ENCODE data around the gene CDRT15.
"Not testable (repeated sequence)": the region's sequence is repeated elsewhere in the genome, so short reads cannot be mapped to it uniquely, and the experiment has no call there.

The CDRT15 gene

DNA sequence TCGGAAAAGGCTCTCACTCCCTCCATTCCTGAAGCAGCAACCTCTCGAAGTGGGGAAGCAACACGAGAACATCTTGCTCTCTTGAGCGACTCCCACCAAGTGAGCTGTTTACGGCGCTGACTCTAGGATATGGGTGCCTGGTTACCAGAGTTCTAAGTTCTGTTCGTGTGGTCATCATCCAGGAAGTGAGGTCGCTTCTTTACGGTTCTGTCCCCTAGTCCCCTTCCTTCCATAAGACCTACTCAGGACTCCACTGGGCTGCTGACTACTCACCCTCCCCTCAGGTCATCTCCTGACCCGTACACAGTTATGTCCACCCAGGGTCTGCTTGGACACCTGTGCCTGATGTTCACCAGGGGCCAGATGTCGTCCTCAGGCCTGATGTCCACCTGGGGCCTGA, at the start of gene CDRT15:
TSS of gene CDRT15 (minus strand) at position 101 of the 400 bp plus-strand sequence. CDS start at position 72, 29 bp downstream.
- not testable (repeated sequence) for H3K36me3 ChIP-seq (ENCODE audit: low read depth); ATAC-seq (ENCODE audit: low read depth); DNase-seq (ENCODE audit: low spot score); H3K4me1 ChIP-seq (ENCODE audit: insufficient read depth, poor library complexity, severe bottlenecking); H3K9me3 ChIP-seq (ENCODE audit: severe bottlenecking); H3K4me3 ChIP-seq (ENCODE audit: severe bottlenecking); H3K27ac ChIP-seq (ENCODE audit: poor library complexity, severe bottlenecking); H3K27me3 ChIP-seq (ENCODE audit: insufficient read depth, poor library complexity, severe bottlenecking)

DNA sequence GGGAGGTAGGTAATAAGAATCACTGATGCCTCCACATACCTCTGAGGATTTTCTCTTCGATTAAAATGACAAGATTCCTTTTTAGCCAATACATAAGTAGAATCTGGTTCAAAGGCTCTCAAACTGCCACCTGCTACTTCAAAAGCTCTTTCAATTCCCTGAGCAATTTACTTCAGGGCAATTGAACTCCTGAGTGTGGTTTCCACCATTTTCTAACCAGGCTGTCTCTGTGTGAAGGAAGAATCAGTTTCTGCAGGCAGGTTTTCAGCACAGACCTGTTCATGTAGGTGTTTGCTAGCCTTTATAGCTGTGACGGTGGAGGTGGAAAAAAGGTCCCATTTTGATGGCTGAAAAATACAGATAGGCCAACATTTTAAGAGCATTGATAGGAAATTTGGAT, 46.1 kb upstream of the CDRT15 start:
- no peaks in the 10 kb centered on the region for H3K4me1 ChIP-seq (ENCODE audit: insufficient read depth, poor library complexity, severe bottlenecking)
- no peaks in the 10 kb centered on the region for H3K36me3 ChIP-seq (ENCODE audit: low read depth)
- no peak for ATAC-seq (ENCODE audit: low read depth)
- no peak for DNase-seq (ENCODE audit: low spot score)
- H3K9me3 ChIP-seq (ENCODE audit: severe bottlenecking), result no peaks in the 10 kb centered on the region
- no peak overlapping the region for H3K4me3 ChIP-seq (ENCODE audit: severe bottlenecking)
- TF ChIP-seq, protein P1, sequence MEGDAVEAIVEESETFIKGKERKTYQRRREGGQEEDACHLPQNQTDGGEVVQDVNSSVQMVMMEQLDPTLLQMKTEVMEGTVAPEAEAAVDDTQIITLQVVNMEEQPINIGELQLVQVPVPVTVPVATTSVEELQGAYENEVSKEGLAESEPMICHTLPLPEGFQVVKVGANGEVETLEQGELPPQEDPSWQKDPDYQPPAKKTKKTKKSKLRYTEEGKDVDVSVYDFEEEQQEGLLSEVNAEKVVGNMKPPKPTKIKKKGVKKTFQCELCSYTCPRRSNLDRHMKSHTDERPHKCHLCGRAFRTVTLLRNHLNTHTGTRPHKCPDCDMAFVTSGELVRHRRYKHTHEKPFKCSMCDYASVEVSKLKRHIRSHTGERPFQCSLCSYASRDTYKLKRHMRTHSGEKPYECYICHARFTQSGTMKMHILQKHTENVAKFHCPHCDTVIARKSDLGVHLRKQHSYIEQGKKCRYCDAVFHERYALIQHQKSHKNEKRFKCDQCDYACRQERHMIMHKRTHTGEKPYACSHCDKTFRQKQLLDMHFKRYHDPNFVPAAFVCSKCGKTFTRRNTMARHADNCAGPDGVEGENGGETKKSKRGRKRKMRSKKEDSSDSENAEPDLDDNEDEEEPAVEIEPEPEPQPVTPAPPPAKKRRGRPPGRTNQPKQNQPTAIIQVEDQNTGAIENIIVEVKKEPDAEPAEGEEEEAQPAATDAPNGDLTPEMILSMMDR (IDR thresholded peaks at IDR 0.05; ENCODE audit: poor library complexity, severe bottlenecking), result no peak
- H3K27ac ChIP-seq (ENCODE audit: poor library complexity, severe bottlenecking), result no peak overlapping the region
- peaks cover 4% of the 10 kb centered on the region for H3K27me3 ChIP-seq (ENCODE audit: insufficient read depth, poor library complexity, severe bottlenecking)

DNA sequence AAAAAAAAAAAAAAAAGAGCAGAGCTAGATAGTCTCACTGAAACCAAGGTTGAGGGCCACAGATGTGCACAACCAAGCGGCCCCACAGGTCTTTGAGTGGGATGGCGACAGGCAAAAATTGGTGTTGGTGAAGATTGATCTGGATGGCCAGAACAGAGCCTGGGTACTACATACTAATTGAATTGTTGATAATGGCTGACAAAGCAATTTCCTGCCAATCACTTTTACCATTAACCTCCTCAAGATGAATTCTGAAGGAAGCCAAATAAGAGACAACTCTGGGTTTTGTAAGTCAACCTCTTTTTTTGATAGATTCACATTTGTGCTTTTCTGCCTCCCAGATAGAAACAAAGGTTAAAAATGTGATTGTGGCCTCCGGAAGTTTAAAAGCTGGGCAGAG, 44.9 kb upstream of the CDRT15 start:
- Histone ChIP-seq H3K27me3 (ENCODE audit: insufficient read depth, poor library complexity, severe bottlenecking) (peaks cover 4% of the 10 kb centered on the region), H3K4me3 (ENCODE audit: severe bottlenecking) (no peak overlapping the region), H3K4me1 (ENCODE audit: insufficient read depth, poor library complexity, severe bottlenecking) (no peaks in the 10 kb centered on the region), H3K27ac (ENCODE audit: poor library complexity, severe bottlenecking) (no peak overlapping the region), H3K9me3 (ENCODE audit: severe bottlenecking) (no peaks in the 10 kb centered on the region), H3K36me3 (ENCODE audit: low read depth) (no peaks in the 10 kb centered on the region)
- TF ChIP-seq, protein P1 (IDR thresholded peaks at IDR 0.05; ENCODE audit: poor library complexity, severe bottlenecking), result no peak
- ATAC-seq (ENCODE audit: low read depth), result no peak
- DNase-seq (ENCODE audit: low spot score), result no peak

DNA sequence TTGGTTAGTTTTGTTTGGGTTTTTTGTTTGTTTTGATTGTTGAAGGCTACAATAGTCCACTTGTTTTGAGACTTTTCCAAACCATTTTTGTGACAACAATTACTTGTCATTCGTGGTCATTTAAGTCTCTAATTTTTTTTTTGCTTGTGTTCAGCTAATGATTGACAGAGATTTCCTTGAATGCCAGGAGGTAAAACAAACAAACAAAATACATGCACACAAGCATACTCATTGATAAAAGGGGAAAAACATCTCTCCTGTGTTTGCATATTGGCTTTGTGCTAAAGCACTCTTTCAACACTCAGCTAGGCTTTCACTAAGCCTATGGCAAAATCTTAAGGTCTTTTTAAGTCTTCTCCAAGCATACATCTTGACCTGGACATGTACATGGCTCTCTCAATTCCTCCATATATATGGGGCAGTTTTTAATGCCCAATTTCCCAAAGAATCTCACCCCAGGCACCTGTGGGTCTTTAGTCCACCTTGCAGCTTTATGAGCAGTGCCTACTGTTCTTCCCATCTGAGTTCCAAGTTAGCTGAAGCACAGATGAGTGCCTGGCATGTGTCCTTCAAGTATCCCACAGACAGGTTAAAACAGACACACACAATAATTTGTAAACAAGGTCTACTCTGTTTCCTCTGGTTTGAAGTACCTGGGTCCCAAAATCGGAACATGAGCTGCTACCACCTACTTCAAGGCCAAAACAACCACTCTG, 40.0 kb upstream of the CDRT15 start:
- H3K36me3 ChIP-seq (ENCODE audit: low read depth), result no peaks in the 10 kb centered on the region
- H3K27ac ChIP-seq (ENCODE audit: poor library complexity, severe bottlenecking), result no peak overlapping the region
- H3K4me1 ChIP-seq (ENCODE audit: insufficient read depth, poor library complexity, severe bottlenecking), result no peaks in the 10 kb centered on the region
- H3K4me3 ChIP-seq (ENCODE audit: severe bottlenecking), result no peak overlapping the region
- TF ChIP-seq, protein P1 (IDR thresholded peaks at IDR 0.05; ENCODE audit: poor library complexity, severe bottlenecking), result no peak
- no peak for DNase-seq (ENCODE audit: low spot score)
- H3K9me3 ChIP-seq (ENCODE audit: severe bottlenecking), result no peaks in the 10 kb centered on the region
- peaks cover 11% of the 10 kb centered on the region for H3K27me3 ChIP-seq (ENCODE audit: insufficient read depth, poor library complexity, severe bottlenecking)
- no peak for ATAC-seq (ENCODE audit: low read depth)

DNA sequence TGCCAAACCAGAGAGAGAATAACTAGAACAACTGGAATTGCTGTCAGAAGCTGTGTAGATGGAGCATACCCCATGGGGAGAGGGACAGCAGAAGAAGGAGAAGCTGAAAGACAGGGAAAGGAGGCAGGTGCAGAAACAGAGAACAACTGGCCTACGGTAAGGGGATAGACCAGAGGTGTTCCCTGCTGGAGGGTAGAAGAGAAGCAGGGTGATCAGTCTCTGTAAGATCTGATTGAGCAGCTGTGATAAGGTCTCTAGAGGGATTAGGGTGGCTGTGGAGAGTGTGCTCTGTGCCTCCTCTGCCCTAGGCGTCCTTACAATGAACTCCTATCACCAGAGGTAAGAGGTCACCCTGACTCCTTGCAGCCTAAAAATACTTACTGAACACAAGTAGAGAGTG, 33.8 kb upstream of the CDRT15 start:
- Histone ChIP-seq H3K4me1 (ENCODE audit: insufficient read depth, poor library complexity, severe bottlenecking) (no peaks in the 10 kb centered on the region), H3K4me3 (ENCODE audit: severe bottlenecking) (no peak overlapping the region), H3K9me3 (ENCODE audit: severe bottlenecking) (no peaks in the 10 kb centered on the region), H3K36me3 (ENCODE audit: low read depth) (no peaks in the 10 kb centered on the region), H3K27ac (ENCODE audit: poor library complexity, severe bottlenecking) (no peak overlapping the region), H3K27me3 (ENCODE audit: insufficient read depth, poor library complexity, severe bottlenecking) (peaks cover 11% of the 10 kb centered on the region)
- ATAC-seq (ENCODE audit: low read depth) (no peak), DNase-seq (ENCODE audit: low spot score) (no peak)
- TF ChIP-seq, protein P1 (IDR thresholded peaks at IDR 0.05; ENCODE audit: poor library complexity, severe bottlenecking), result no peak
